ENCODE data around the gene KCNC1. TPM values are rescaled to one million over a fixed set of nuclear protein-coding genes. Genes with fewer than 3 reads are reported as not detected.

KCNC1 gene
- total RNA-seq, 1 experiment from 2014 or later: 0.26 TPM

- no peak for TF ChIP-seq CTCF (IDR thresholded peaks at IDR 0.05; ENCODE audit: unreplicated experiment)
- no TSS peak for BruUV-seq (replicated peaks)
- intact Hi-C loops (cut with micrococcal nuclease; ENCODE audit: unreplicated experiment): no loop called here
- no peak overlapping the region for H3K27ac Mint-ChIP-seq (ENCODE audit: unreplicated experiment)
- no peak for DNase-seq
- no peaks in the 10 kb centered on the region for H3K4me1 Mint-ChIP-seq (ENCODE audit: low read depth, unreplicated experiment)
- H3K4me3 Mint-ChIP-seq (ENCODE audit: low read depth, unreplicated experiment): no peak overlapping the region
- CTCF ChIA-PET: interaction anchor here (0.5 to 1.1 kb wide), 2 partner anchors 43 to 204 kb away, joined by 4 read pairs; no protein-coding TSS in a partner anchor
- peaks cover 98% of the 10 kb centered on the region for H3K27me3 Mint-ChIP-seq (ENCODE audit: unreplicated experiment)
- H3K36me3 Mint-ChIP-seq (ENCODE audit: insufficient read depth, unreplicated experiment): peaks cover 4% of the 10 kb centered on the region
- no peaks in the 10 kb centered on the region for H3K9me3 Mint-ChIP-seq (ENCODE audit: low read depth, unreplicated experiment)
Measured at GRCh38 chr11:17774232-17775034, 39.9 kb downstream of the KCNC1 start.

- CTCF ChIA-PET: interaction anchor here (1.1 kb wide), 1 partner anchor 44 kb away, joined by 4 read pairs; no protein-coding TSS in a partner anchor
- H3K4me3 Mint-ChIP-seq (ENCODE audit: low read depth, unreplicated experiment): no peak overlapping the region
- intact Hi-C loops (cut with micrococcal nuclease; ENCODE audit: unreplicated experiment): no loop called here
Measured at GRCh38 chr11:17775035-17775348, 40.4 kb downstream of the KCNC1 start.

GRCh38 chr11:17775507-17776211, 41.1 kb downstream of the KCNC1 start:
- Mint-ChIP-seq H3K27me3 (ENCODE audit: unreplicated experiment) (peaks cover 98% of the 10 kb centered on the region), H3K36me3 (ENCODE audit: insufficient read depth, unreplicated experiment) (peaks cover 4% of the 10 kb centered on the region), H3K4me3 (ENCODE audit: low read depth, unreplicated experiment) (no peak overlapping the region), H3K9me3 (ENCODE audit: low read depth, unreplicated experiment) (no peaks in the 10 kb centered on the region), H3K4me1 (ENCODE audit: low read depth, unreplicated experiment) (no peaks in the 10 kb centered on the region), H3K27ac (ENCODE audit: unreplicated experiment) (no peak overlapping the region)
- TF ChIP-seq CTCF (IDR thresholded peaks at IDR 0.05; ENCODE audit: unreplicated experiment): no peak
- intact Hi-C loops (cut with micrococcal nuclease; ENCODE audit: unreplicated experiment): no loop called here
- no peak for DNase-seq
- no TSS peak for BruUV-seq (replicated peaks)
- CTCF ChIA-PET: interaction anchor here (0.7 kb wide), 1 partner anchor 326 kb away, joined by 3 read pairs; no protein-coding TSS in a partner anchor

More at GRCh38 chr11:17775035-17775348, 40.4 kb downstream of the KCNC1 start:
- DNase-seq: no peak
- Mint-ChIP-seq H3K27me3 (ENCODE audit: unreplicated experiment) (peaks cover 98% of the 10 kb centered on the region), H3K4me1 (ENCODE audit: low read depth, unreplicated experiment) (no peaks in the 10 kb centered on the region), H3K36me3 (ENCODE audit: insufficient read depth, unreplicated experiment) (peaks cover 4% of the 10 kb centered on the region), H3K27ac (ENCODE audit: unreplicated experiment) (no peak overlapping the region), H3K9me3 (ENCODE audit: low read depth, unreplicated experiment) (no peaks in the 10 kb centered on the region)
- no peak for TF ChIP-seq CTCF (IDR thresholded peaks at IDR 0.05; ENCODE audit: unreplicated experiment)
- no TSS peak for BruUV-seq (replicated peaks)

- DNase-seq: no peak
- BruUV-seq (replicated peaks): no TSS peak
- no peak overlapping the region for H3K4me3 Mint-ChIP-seq (ENCODE audit: low read depth, unreplicated experiment)
- CTCF ChIA-PET: interaction anchor here (0.7 to 1.0 kb wide), 2 partner anchors 9 to 327 kb away, joined by 3 to 10 read pairs; no protein-coding TSS in a partner anchor
- peaks cover 98% of the 10 kb centered on the region for H3K27me3 Mint-ChIP-seq (ENCODE audit: unreplicated experiment)
- no peak for TF ChIP-seq CTCF (IDR thresholded peaks at IDR 0.05; ENCODE audit: unreplicated experiment)
- H3K4me1 Mint-ChIP-seq (ENCODE audit: low read depth, unreplicated experiment): no peaks in the 10 kb centered on the region
- peaks cover 4% of the 10 kb centered on the region for H3K36me3 Mint-ChIP-seq (ENCODE audit: insufficient read depth, unreplicated experiment)
- H3K27ac Mint-ChIP-seq (ENCODE audit: unreplicated experiment): no peak overlapping the region
- H3K9me3 Mint-ChIP-seq (ENCODE audit: low read depth, unreplicated experiment): no peaks in the 10 kb centered on the region
- intact Hi-C loops (cut with micrococcal nuclease; ENCODE audit: unreplicated experiment): no loop called here
Measured at GRCh38 chr11:17776212-17776875, 41.8 kb downstream of the KCNC1 start.

All from Calu3 (cell line).